ENCODE measurements around the gene KIF14.

The KIF14 gene

DNA sequence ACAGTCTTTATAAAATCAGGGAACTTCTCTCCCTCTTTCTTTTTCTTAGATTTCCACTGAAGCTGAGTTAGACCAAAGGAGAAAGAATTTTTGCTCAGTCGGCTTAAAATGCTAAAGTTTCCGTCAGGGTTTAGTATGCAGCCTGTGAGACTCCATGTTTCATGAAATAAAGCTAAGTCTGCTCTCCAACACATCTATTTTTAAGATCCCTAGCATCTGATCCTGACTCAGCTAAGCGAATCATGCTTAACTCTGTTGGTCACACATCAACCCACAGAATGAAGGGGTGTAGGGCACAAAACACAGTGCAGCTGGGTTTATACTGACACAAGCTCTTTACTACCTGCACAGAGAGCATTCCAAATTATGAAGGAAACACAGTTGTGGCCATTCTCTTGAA lies 108.4 kb downstream of the KIF14 start:
- no peak for TF ChIP-seq CTCF (IDR thresholded peaks at IDR 0.05)

DNA sequence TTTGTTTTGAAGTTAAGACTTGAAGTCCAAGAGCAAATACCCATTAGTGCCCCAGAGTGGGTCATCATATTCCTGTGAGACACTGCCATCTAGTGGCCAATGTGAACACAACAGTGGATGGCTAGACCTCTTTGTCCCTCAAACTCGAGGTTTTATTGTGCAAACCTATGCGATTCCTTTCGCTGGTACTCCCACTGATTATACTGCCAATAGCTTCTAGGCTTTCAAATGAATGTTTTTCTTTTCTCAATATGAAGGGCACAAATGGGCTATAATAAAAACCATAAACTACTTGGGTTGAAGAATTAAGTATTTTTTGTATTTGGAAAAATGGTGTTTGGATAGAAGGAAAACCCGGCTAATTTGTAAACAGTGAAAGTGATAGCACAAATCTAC lies 110.3 kb downstream of the KIF14 start:
- peak; percentile 94 for TF ChIP-seq CTCF (IDR thresholded peaks at IDR 0.05)

DNA sequence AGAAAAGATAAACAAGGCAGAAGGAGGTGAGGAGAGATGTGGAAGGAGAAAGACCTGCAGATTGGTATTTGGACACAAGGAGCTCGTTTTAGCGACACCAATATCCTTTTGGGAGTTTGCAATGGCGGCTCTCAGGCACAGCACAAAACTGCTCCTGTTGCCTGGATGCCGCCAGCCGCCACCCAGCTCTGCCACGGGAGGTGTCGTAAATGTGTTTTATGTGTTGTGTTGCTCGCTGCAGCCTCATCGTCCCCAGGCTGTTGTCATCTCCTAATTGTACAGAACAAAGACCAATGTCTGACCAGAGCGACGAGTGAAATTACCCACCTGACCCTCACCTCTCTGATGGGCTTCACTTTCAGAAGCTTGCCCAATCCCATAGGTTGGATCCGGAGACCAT lies 114.1 kb downstream of the KIF14 start:
- no peak for TF ChIP-seq CTCF (IDR thresholded peaks at IDR 0.05)

DNA sequence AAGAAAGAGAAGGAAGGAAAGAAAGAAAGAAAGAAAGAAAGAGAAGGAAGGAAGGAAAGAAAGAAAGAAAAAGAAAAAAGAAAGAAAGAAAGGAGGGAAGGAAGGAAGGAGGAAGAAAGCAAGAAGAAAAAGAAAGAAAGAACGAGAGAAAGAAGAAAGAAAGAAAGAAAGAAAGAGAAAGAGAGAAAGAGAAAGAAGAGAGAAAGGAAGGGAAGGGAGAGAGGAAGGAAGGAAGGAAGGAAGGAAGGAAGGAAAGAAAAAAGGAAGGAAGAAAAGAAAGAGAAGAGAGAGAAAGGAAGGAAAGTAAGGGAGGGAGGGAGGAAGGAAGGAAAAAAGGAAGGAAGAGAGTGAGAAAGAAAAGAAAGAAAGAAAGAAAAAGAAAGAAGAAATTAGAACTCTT lies 115.3 kb downstream of the KIF14 start:
- TF ChIP-seq CTCF (IDR thresholded peaks at IDR 0.05): no peak
